ENCODE results near the gene KATNAL1.
"Not testable (repeated sequence)": the region's sequence is repeated elsewhere in the genome, so short reads cannot be mapped to it uniquely, and the experiment has no call there.

KATNAL1 gene

GRCh38 chr13:30276178-30276577 lies 31.2 kb downstream of the KATNAL1 start:
- no peak overlapping the region for H3K4me3 ChIP-seq (replicated peaks in 1 of 2; ENCODE audit: low read depth in 2 of 2, low read length in 2 of 2)
- no peak for DNase-seq (ENCODE audit: low read depth in 2 of 2)
- TF ChIP-seq CTCF (IDR thresholded peaks at IDR 0.05; ENCODE audit: low read depth, low read length) = no peak

DNA sequence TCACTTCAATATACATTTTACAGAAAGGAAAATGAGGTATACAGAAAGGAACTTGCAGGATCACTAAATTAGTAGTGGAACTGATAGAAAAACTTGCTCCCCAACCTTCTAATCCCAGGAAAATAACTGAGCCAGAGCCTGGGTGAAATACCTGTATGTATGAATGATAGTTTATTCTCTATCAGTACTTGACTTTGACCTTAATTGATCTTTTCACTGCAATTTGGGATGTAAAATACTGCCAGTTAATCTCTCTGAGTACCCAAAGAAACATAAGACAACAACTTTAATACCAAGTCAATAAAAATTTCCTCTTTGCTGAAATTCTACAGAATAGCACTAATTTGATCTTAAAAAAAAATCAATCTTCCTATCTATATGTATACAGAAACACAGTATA lies 33.3 kb downstream of the KATNAL1 start:
- H3K4me3 ChIP-seq (replicated peaks in 1 of 2; ENCODE audit: low read depth in 2 of 2, low read length in 2 of 2) = no peak overlapping the region
- TF ChIP-seq CTCF (IDR thresholded peaks at IDR 0.05; ENCODE audit: low read depth, low read length) = no peak
- DNase-seq (ENCODE audit: low read depth in 2 of 2) = no peak

- H3K4me3 ChIP-seq (replicated peaks in 1 of 2; ENCODE audit: low read depth in 2 of 2, low read length in 2 of 2) = not testable (repeated sequence)
Observed at GRCh38 chr13:30270035-30270434, 37.3 kb downstream of the KATNAL1 start.

GRCh38 chr13:30268673-30269072 lies 38.7 kb downstream of the KATNAL1 start:
- H3K4me3 ChIP-seq (replicated peaks in 1 of 2; ENCODE audit: low read depth in 2 of 2, low read length in 2 of 2) = no peak overlapping the region
- DNase-seq (ENCODE audit: low read depth in 2 of 2) = no peak
- no peak for TF ChIP-seq CTCF (IDR thresholded peaks at IDR 0.05; ENCODE audit: low read depth, low read length)

More at GRCh38 chr13:30270035-30270434, 37.3 kb downstream of the KATNAL1 start:
- DNase-seq (ENCODE audit: low read depth in 2 of 2) = not testable (repeated sequence)

DNA sequence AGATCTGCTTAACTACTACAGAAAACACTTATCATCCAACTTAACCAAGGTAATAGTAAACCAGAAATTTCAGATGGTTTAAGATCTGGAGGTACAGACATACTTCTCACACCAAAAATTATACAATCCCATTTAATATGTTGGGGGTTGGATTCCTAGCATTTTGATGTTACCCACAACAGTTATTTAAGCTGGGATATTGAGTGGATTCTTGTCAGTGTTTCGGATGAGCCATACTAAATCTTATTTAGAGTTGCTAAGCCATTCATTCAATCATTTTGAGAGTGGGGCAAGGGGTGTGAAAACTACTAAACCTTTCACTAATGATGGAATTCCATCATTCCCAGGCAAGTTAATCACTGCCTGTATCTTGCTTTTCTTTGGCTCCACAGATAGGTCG lies 40.6 kb downstream of the KATNAL1 start:
- no peak for TF ChIP-seq CTCF (IDR thresholded peaks at IDR 0.05; ENCODE audit: low read depth, low read length)
- no peak for DNase-seq (ENCODE audit: low read depth in 2 of 2)
- no peak overlapping the region for H3K4me3 ChIP-seq (replicated peaks in 1 of 2; ENCODE audit: low read depth in 2 of 2, low read length in 2 of 2)

- not testable (repeated sequence) for H3K4me3 ChIP-seq (replicated peaks in 1 of 2; ENCODE audit: low read depth in 2 of 2, low read length in 2 of 2); DNase-seq (ENCODE audit: low read depth in 2 of 2)
Observed at GRCh38 chr13:30259149-30259733, 48.1 kb downstream of the KATNAL1 start.

DNA sequence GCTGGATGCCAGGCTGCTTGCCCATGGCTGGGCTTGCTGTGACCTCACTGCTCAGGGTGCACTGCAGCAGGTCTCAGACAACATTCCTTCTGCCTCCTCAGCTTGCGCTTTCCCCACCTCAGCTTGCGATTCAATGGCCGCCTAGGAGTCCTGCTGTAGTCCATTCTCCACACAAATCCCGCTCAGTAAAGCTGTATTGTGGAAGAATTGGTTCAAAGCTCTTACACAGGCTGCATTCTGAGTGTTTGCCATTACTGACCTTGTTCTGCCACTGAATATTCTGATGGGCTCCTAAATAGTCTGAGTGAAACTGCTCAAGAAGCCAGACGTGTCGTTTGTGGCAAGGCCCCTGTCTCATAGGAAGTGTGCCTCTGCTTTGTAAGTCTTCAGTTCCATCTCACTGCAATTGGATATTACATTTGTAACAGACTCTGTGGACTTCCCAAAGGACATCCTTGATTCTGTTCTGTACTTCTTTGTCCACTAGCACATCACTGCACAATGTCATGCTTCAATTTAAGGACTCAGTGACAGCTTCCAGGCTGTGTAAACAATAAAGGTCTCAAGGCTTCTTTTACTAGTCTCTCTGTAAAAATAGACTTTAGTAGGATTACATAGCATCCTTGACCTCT lies 49.8 kb downstream of the KATNAL1 start:
- no peak overlapping the region for H3K4me3 ChIP-seq (replicated peaks in 1 of 2; ENCODE audit: low read depth in 2 of 2, low read length in 2 of 2)
- TF ChIP-seq CTCF (IDR thresholded peaks at IDR 0.05; ENCODE audit: low read depth, low read length) = no peak
- no peak for DNase-seq (ENCODE audit: low read depth in 2 of 2)

Data from cardiac fibroblast (primary cell).